HG03521 (cell line): ENCODE data around the gene GEMIN2.
"Not testable (repeated sequence)": the region's sequence is repeated elsewhere in the genome, so short reads cannot be mapped to it uniquely, and the experiment has no call there.

ENCODE experiments used
- ATAC-seq: cut with Tn5 transposase; IDR thresholded peaks from one replicate; pipeline ENCODE4 v1.9.1; 2021; ENCODE audit warnings: mild to moderate bottlenecking, moderate library complexity; ENCODE audit not compliant: unreplicated experiment

GEMIN2 gene

GRCh38 chr14:39109893-39110715 lies 4.0 kb upstream of the GEMIN2 start:
- no peak for ATAC-seq

- ATAC-seq: no peak
These were observed 444 bp upstream of the GEMIN2 start for GRCh38 chr14:39113685-39114072.

GRCh38 chr14:39122330-39123138 lies 8.4 kb downstream of the GEMIN2 start:
- no peak for ATAC-seq

- ATAC-seq: not testable (repeated sequence)
These were observed 23.7 kb downstream of the GEMIN2 start for GRCh38 chr14:39137835-39138234.

- ATAC-seq: no peak
These were observed 24.3 kb downstream of the GEMIN2 start for GRCh38 chr14:39138440-39138839.

- no peak for ATAC-seq
These were observed 26.0 kb downstream of the GEMIN2 start for GRCh38 chr14:39140170-39140569.

GRCh38 chr14:39141623-39142022 lies 27.5 kb downstream of the GEMIN2 start:
- ATAC-seq: not testable (repeated sequence)

- not testable (repeated sequence) for ATAC-seq
These were observed 29.1 kb downstream of the GEMIN2 start for GRCh38 chr14:39143226-39143625.

DNA sequence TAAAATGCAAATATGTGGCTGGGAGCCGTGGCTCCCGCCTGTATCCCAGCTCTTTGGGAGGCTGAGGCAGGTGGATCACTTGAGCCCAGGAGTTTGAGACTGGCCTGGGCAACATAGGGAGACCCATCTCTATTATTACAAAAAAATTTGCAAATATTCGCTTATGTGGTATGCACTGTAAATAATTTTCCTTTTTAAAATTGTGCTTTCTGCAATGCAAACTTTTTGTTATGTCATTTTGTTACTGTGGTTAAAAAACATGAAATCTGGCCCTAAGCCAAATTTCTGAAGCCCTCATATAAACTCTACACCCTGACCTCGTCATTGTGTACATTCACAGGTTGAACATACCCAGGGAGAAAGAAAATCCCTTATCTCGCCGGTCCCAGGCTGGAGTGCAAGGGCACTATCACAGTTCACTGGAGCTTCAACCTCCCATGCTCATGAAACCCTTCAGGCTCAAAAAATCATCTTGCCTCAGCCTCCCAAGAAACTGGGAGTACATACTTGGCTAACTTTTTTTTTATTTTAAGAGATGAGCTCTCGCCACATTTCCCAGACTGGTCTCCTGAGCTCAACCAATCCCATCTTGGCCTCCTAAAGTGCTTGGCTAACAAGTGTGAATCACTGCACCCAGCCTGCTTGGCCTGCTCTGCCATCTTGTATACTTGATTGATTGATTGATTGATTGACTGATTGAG lies 31.3 kb downstream of the GEMIN2 start:
- no peak for ATAC-seq

DNA sequence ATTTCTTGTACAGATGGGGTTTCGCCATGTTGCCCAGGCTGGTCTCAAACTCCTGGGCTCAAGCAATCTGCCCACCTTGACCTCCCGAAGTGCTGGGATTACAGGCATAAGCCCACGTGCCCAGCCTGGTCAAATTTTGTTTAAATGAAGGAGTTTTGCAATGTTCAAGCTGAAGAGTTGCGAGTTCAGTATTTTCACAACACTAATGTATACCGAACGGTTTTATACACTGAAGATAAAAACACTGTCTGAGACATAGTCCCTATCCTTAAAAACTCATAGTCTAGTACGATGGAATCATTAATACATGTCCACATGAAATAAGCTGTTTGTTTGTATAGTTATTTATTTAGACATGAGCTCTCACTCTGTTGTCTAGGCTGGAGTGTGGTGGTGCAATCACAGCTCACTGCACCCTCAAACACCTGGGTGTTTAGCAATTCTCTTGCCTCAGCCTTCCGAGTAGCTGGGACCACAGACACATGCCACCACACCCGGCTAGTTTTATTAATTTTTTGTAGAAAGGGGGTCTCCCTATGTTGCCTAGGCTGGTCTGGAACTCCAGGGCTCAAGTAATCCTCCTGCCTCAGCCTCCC lies 40.6 kb downstream of the GEMIN2 start:
- ATAC-seq: no peak

DNA sequence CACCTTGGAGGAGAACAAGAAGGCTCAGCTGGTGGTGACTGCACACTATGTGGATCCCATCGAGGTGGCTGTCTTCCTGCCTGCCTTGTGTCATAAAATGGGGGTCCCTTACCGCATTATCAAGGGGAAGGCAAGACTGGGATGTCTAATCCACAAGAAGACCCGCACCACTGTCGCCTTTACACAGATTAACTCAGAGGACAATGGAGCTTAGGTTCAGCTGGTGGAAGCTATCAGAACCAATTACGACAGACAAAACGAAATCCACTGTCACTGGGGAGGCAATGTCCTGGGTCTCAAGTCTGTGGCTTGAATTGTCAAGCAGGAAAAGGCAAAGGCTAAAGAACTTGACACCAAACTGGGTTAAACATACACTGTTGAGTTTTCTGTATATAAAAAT lies 43.4 kb downstream of the GEMIN2 start:
- no peak for ATAC-seq

DNA sequence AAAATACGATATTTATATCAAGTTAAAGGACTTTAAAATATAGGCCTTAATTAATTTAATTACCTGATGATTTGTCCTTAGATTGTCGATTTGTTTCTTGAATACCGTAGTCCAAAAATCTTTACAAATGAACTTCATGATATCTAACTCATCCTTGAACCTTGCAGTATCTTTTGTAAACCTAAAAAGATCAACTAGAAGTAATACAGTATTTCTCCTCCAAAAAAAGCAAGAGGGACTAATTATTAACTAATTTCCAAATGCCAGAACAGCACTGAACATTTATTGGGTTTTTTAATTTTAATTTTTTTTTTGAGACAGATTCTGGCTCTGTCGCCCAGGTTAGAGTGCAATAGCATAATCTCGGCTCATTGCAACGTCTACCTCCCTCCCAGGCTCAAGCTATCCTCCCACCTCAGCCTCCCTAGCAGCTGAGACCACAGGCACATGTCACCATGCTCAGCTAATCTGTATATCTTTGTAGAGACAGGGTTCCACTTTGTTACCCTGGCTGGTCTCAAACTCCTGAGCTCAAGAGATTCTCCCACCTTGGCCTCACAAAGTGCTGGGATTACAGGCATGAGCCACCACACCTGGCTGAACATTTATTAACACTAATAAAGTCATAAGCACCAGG lies 44.2 kb downstream of the GEMIN2 start:
- ATAC-seq: no peak

DNA sequence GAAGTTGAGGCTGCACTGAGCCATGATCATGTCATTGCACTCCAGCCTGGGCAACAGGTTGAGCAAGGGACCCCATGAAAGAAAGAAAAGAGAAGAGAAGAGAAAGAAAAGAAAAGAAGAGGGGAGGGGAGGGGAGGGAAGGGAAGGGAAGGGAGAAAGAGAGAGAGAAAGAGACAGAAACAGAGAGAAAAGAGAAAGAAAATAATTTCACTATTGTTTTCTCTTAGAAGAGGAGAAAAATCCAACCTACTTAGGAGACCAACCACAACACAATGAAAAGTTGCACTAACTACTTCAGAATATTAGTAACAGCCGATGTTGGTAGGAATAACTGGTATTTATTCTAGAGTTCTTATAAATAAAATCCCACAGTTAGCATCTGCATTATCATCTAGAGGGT lies 46.4 kb downstream of the GEMIN2 start:
- ATAC-seq: no peak

DNA sequence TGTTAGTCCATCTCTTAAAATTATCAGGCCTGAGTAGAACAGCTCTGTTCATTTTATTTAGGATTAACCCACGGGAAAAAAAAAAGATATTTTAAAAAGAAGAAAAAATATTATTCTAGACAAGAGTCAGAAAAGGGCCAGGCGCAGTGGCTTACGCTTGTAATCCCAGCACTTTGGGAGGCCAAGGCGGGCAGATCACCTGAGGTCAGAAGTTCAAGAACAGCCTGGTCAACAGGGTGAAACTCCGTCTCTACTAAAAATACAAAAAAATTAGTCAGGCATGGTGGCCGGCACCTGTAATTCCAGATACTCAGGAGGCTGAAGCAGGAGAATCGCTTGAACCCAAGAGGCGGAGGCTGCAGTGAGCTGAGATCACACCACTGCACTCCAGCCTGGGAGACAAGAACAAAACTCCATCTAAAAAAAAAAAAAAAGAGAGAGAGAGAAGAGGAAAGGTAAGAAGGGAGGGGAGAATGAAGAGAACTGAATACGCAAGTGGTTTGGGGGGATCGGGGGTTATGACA lies 53.7 kb downstream of the GEMIN2 start:
- ATAC-seq: not testable (repeated sequence)

DNA sequence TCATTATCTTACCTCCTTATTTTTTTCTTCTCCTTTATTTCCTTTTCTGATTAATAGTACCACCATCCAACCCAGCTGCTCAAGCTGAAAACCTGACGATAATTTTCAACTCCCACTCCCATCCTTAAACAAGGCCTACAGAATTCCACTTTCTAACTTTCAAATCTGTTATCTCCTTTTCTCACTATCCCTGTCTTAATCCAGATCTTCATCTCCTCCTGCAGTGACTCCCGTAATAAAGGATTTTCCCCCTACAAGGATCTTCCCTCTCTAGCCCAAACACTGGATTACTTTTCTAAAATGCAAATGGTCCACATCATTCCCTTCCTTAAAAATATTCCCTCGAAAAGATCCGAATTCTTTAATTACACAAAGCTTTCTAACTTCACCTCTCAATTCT lies 54.5 kb downstream of the GEMIN2 start:
- ATAC-seq: no peak

DNA sequence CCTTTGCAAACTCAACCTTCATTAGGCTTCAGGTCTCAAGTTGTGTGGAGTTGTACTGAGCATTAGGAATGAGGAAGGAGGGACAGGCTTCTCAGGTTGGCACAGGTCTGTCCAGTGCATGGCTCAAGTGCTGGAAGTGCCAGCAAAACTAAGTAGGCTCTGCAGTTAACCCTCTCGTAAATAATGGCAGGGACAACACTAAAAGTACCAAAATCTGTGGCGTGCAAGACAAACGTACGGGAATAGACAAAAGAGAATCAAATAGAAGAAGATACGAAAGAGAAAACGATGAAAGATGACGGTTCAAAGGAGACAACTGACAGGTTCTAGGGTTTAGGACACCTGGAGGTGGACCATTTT lies 55.4 kb downstream of the GEMIN2 start:
- ATAC-seq: no peak

DNA sequence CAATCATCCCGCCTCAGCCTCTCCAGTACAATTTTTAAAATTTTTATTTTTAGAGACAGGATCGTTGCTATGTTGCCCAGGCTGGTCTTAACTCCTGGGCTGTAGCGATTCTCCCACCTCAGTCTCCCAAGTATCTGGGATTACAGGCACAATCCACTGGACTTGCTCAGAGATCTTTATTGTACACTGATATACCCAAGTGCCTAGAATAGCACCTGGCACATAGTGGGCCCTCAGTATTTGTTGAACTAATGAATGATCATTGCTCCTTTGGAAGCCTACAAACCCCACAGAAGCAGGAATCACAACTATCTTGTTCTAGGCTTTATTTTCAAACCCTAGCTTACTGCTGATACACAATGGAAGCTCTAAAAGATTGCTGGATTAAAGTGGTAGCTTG lies 59.1 kb downstream of the GEMIN2 start:
- no peak for ATAC-seq

DNA sequence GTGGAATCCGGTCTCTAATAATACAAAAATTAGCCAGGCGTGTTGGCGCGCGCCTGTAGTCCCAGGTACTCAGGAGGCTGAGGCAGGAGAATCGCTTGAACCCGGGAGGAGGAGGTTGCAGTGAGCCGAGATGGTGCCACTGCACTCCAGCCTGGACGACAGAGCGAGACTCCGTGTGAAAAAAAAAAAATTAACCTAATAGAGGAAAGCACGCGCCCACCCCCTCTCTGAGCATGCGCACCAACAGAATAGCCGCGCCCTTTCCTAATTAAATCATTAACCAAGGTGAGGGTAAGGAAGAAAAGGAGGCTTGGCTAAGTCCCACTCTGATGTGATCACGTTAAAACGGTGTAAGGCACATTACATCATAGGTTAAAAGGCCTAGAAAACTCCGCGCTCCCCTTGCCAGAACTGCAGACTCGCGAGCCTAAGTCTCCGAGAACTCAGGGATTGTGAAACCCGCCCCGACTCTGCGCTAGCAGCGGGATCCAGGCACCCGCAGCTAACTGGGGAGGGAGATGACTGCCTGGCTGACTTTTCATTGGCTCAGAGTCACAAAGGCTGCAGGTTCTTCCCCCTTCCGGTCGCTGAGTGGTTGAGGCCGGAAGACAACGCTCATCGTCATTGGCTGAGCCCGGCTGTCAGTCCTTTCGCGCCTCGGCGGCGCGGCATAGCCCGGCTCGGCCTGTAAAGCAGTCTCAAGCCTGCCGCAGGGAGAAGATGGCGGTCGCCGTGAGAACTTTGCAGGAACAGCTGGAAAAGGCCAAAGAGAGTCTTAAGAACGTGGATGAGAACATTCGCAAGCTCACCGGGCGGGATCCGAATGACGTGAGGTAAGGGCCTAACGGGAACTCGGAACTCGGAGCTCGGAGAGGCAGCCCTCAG lies 60.7 kb downstream of the GEMIN2 start, which contains the start of gene PNN:
PNN (plus strand) TSS at position 695 of the 885 bp plus-strand sequence; CDS start at position 721, 26 bp downstream.
- peak; percentile 92 for ATAC-seq
